ENCODE results near the gene IL20RB.
"Not testable (repeated sequence)": the region's sequence is repeated elsewhere in the genome, so short reads cannot be mapped to it uniquely, and the experiment has no call there.

Gene IL20RB

DNA sequence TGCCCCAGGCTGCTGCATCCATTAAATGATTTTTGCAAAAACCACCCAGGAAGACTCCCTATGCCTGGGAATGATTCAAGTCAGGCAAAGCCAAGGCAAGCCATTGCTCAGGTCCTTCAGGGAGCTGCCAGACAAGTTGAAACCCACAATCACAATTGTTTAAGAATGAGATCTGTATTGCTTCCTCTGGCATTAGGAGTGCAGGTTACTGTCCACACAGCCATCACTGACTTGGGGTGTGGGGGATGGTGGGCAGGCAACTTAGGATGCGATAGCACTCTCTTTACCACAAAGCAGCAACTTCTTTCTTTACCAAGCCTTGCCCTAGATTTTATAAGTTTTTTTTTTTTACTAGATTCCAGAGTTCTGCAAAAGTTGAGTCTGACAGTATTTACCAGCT, 15.0 kb upstream of the IL20RB start:
- no peak overlapping the region for H3K27ac ChIP-seq
- DNase-seq (ENCODE audit: low read depth, low spot score): no peak

DNA sequence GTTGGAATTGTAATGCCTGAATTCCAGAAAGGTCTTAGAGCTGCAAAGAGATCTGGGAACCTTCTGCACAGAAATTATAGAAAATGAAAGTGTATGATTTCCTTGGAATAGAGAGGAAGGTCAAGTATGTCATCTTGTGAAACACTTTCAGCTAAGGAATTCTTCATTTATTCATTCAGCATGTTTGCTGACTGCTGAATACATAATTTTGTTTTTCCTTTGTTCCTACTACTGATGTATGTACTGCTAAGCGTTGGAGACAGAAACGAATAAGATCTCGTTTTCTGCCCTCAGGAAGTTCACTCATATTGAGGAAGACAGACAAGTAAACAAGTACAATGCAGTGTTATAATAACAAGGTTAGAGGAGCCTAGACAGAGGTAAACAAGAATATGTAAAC, 14.3 kb upstream of the IL20RB start:
- no peak for DNase-seq (ENCODE audit: low read depth, low spot score)
- no peak overlapping the region for H3K27ac ChIP-seq

DNA sequence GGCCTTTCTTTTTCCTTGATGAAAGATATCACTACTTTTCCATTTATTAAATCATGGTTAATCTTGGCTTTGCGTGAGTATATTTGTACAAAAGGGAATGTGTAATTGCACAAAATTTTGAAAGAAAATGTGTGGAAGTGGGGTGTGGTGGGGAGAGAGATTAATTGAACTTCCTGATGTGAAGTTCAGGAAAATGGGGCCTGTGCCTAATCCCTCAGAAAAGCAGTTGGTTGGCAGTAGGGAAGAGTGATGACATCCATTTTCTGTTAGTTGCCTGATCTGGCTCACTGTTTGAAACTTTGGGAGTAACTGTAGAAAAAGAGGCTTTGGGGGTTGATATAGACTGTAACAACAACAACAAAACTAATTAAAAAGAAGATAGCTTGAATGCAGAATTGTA, 10.8 kb upstream of the IL20RB start:
- no peak for DNase-seq (ENCODE audit: low read depth, low spot score)
- H3K27ac ChIP-seq: no peak overlapping the region

DNA sequence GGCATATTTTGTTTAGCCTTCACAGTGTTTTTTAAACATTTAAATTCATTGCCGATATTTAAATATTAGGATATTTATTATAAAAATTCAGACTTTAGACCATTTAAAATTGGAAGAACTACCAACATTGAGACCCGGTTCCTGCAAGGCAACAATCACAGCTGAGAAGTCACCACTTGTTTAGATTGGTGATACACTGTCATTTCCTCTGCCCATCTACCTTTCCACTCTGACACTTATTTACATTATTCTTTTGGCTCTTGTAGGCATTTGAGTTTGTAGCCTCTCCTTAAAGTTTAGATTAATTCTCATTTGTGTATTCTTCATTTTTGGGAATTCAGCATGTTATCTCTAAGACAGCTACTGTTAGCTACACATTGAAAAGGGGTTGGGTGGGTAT, 10.3 kb upstream of the IL20RB start:
- no peak overlapping the region for H3K27ac ChIP-seq

DNA sequence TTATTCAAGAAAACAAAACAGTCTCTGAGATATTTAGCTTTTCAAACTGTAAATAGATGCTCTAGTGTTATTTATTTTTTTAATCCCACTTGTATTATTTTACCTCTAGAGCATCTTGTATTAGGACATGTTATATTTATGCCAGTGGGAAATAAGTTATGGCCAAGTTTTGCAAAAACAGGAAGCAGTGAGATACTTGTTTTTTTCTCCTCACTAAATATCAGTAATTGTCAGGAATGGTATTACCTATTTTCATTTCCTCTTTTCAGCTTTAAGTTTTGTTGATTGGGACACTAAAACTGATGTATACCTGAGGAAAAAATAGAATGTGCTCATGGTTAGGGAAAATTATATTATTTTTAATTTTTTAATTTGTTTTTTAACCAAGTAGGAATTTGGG, 8.6 kb upstream of the IL20RB start:
- no peak for DNase-seq (ENCODE audit: low read depth, low spot score)
- H3K27ac ChIP-seq: no peak overlapping the region

More for the DNA sequence above, 10.3 kb upstream of the IL20RB start:
- DNase-seq (ENCODE audit: low read depth, low spot score): no peak

DNA sequence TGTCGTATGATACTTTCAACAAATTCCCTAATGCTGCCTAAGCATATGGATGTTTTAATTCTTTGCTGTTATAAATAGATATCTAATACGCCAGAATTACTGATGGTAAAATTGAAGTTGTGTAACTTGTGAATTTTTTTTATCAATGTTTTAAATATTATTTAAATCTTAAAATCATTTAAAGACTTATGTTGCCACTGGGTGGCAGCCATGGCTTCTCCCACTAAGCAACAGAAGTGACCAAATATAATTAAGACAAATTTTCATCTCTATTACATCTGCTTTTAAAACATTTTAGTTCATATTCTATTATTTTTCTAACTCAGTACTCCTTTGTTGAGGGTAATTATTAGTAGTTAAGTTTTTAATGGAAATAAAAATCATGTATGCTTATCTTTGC, 8.1 kb upstream of the IL20RB start:
- peak overlapping the region; percentile 98 for H3K27ac ChIP-seq
- DNase-seq (ENCODE audit: low read depth, low spot score): no peak

DNA sequence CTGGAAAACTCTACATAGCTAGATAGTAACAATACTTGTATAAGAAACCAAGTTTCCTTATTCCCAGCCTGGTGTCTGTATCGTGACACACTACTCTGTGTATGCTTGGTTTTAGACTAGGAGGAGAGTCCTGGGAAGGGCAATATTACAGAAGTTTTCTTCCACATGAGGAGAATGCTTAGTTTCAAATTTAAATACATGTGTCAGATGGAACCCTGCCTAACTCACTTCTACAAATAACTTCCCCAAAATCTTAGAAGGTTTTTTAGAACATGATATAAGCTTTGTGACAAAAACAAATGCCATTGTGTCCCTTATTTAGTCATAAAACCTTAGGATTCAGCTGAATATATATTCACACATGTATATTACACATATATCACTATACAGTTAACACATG, 7.2 kb upstream of the IL20RB start:
- H3K27ac ChIP-seq: peak overlapping the region; percentile 98

DNA sequence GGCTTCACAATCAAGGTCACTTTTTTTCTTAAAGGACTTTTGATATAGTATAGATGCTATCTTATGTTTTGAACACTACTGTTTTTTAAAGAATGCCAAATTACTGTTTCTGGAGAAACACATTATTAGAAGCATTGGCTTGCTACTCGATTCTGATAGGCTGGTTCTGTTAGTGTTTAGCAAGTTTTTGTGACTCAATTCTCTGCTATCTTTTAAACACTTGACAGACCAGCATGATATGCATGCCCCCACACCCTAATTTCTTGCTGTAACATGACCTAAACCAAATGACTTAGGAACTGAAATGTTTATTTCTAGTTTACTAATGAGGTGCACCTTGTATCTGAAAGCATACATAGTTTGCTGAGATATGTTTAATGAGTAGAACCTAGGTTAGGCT, 5.5 kb upstream of the IL20RB start:
- peak overlapping the region; percentile 98 for H3K27ac ChIP-seq
- peak; percentile 70 for DNase-seq (ENCODE audit: low read depth, low spot score)

More for the DNA sequence above, 7.2 kb upstream of the IL20RB start:
- no peak for DNase-seq (ENCODE audit: low read depth, low spot score)

DNA sequence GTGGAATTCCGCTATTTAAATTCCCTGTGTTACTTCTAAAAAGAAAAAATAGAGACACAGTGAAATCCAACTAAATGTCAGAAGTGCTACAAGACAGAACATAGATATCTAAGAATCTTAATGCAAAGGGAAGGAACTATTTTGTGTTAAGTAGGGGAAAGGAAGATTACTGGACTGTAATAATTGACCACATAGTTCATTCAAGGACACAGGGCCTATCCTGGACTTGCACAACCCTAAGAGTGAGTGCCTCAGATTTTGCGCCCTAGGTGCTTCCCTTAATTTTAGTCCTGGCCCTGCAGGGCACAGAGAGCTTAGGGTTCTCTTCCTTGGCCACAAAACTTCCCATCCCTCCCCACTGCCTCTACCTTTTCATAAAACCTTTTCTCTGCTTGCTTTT, 3.5 kb upstream of the IL20RB start:
- DNase-seq (ENCODE audit: low read depth, low spot score): no peak
- peak overlapping the region; percentile 98 for H3K27ac ChIP-seq

DNA sequence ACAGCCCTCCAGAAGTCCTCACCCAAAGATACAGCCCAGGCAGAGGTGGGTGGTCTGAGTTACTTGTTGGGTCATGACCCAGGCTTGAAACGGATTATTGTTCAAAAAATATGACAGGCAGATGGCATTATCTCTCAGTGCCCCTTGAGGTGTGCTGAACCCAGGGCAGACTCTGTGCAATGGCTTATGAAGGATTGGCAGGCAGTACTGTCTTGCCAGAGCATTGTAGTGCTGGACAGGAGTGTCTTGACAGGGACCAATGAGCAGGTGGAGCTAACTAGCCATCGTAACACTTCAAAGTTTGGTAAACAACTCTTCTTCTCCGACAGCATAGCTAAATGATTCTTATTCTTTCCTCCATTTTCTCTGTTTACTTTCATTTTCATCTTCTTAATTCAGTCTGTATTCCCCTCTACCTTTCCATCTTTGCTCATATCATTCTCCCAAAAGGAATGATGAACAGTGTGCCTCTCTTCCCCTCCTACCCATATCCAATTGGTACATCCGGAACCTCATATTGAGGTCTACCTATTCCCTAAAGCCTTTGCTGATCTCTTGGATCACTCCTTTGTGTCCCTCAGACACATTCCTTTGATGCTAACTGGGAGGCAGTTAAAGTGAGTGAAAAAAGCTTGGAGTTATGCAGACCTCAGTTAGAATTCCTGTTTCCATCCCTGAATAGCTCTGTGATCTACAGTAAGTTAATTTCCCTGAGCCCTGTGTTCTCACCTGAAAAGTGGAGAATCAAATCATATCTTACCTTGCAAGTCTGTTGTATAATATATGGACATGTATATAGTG, 2.6 kb upstream of the IL20RB start:
- DNase-seq (ENCODE audit: low read depth, low spot score): no peak
- peak overlapping the region; percentile 98 for H3K27ac ChIP-seq

DNA sequence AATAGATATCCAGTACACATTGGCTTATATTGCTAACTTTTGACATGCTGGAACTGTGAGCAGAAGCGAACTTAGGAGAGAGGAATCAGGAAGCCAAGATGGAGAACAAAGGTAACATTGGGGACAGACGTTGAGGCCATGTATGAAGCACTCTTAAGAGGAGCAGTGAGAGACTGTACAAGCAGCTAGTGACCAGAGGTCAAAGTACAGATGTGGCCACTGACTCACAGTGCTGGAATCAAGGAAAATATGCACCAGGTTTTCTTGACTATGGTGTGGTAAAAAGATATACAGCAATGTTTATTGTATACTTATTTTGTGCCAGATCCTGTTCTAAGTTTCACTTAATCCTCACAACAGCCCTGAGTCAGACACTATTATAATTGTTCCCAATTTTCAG, 2.0 kb upstream of the IL20RB start:
- peak; percentile 26 for DNase-seq (ENCODE audit: low read depth, low spot score)
- peak overlapping the region; percentile 98 for H3K27ac ChIP-seq

DNA sequence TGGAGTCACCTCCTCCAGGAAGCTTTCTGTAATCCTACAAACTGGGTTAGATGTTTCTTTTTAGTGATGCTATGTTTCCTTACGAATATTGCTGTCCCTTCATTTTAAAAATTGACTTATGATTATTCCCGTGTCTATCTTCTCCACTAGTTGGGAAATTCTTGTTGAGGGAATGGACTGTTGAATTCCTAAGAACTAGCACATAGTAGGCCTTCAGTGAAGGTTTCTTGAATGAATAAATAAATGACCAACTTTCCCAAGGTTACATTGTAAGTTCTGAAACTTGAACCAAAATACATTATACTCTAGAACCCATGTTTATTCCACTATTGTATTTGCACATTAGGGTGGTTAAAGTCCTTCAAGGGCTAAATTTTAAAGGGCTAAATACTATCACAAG, 812 bp upstream of the IL20RB start:
- H3K27ac ChIP-seq: peak overlapping the region; percentile 98
- no peak for DNase-seq (ENCODE audit: low read depth, low spot score)

DNA sequence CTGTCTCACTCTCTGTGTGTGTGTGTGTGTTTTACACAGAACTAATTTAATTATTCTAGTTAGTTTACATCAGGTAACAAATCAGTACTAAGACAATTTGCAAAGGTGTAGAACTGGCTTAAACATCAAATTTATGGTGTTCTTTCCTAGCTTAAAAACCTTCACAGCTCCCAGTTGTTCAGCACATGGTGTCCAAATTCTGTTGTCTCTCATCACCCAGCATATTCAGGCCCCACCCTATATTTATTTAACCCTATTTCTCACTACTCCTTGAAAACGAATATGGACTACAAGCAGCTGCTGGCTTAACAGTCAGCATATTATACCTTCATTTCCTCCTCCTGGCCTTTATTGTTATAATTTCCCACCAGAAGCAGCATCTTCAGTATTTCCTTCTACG, 1.2 kb downstream of the IL20RB start:
- peak overlapping the region; percentile 98 for H3K27ac ChIP-seq

DNA sequence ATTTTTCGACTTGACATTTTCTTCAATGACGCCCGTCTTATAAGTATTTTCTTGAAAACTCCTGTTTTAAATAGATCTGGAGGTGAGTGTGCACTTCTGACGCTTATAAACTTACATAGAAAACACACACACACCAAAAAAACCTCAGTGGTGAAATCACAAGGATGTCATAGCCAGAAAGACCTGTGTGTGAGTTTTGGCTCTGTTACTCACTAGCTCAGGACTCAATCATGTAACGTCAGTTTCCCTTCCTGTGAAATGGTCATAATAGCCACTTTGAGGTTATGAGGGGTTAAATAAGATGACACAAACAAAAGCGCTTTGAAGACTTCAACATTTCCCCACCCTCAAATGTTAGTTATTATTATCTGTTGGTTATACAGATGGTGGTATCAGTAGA, 1.8 kb downstream of the IL20RB start:
- H3K27ac ChIP-seq: peak overlapping the region; percentile 98
- no peak for DNase-seq (ENCODE audit: low read depth, low spot score)

More for the DNA sequence above, 1.2 kb downstream of the IL20RB start:
- no peak for DNase-seq (ENCODE audit: low read depth, low spot score)

DNA sequence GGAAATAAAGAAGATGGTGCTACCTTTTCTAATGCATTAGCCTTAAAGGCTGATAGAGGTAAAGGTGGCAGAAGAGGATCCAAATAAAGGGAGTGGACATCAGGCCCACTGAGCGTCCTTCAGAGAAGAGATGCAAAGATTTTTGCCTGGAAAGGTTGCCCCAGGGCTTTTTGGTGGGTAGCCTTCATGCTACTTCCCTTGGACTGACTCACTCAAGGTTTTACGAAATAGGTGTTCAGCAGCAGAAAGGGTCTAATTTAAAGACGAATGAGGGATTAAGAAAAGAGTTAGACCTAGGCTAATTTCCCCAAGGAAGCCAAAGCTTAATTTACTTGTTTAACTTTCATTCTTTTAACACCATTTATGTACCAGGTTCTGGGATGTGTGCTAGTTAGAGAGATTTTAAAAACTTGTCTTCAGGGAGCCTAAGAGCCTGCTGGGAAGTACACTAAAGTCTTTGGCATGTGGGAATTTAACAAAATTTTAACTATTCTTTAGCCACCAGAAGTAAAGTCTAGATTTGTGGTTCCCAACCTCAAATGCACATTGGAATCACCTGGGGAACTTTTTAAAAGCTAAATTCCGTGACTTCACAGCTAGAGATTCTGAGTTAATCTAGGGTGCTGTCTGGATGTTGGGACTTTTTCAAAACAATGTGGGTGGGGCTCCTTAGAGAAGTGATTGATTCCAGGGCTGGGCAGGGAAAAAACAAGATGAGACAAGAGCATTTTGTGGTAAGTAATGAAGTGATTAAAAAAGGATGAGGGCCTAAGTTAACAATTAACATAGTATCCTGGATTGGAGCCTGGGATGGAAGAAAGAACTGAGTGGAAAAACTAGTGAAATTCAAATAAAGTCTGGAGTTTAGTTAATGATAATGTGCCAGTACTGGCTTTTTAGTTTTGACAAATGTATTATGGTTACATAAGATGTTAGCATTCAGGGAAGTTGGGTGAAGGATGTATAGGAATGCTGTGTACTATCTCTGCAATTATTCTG, 3.4 kb downstream of the IL20RB start:
- peak overlapping the region; percentile 98 for H3K27ac ChIP-seq
- DNase-seq (ENCODE audit: low read depth, low spot score): peak; percentile 37

DNA sequence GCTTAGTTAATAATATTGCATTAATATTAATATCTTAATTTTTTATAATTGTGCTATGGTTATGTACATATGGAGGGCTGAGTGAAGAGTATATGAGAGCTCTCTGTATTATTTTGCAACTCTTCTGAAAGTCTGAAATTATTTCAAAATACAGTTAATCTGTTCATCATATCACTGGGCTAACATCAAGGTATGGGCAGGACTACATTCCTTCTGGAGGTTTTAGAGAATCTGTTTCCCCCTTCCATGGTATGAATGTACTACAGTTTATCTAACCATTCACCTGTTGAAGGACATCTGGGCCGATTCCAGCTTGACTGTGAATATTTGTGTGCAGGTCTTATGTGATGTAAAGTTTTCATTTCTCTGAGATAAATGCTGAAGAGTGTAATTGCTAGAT, 5.1 kb downstream of the IL20RB start:
- peak overlapping the region; percentile 98 for H3K27ac ChIP-seq
- DNase-seq (ENCODE audit: low read depth, low spot score): no peak

DNA sequence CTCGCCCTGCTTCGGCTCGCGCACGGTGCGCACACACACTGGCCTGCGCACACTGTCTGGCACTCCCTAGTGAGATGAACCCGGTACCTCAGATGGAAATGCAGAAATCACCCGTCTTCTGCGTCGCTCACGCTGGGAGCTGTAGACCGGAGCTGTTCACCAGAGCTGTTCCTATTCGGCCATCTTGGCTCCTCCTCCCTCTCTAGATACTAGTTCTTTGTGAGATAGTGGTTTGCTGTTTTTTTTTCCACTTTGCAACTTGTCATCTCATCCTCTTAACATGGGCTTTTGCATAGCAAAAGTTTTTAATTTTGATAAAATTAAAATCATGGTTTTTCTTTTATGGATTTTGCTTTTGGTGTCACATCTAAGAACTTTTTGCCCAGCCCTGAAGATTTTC, 11.8 kb downstream of the IL20RB start:
- not testable (repeated sequence) for DNase-seq (ENCODE audit: low read depth, low spot score); H3K27ac ChIP-seq

DNA sequence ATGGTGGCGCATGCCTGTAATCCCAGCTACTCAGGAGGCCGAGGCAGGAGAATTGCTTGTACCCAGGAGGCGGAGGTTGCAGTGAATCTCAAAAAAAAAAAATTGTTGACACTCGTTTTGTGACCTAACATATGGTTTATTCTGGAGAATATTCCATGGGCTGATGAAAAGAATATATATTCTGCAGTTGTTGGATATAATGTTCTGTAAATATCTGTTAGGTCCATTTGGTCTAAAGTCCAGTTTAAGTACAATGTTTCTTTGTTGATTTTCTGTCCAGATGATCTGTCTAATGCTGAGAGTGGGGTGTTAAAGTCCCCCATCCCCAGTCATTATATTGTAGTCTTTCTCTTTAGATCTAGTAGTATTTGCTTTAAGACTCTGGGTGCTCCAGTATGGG, 15.6 kb downstream of the IL20RB start:
- DNase-seq (ENCODE audit: low read depth, low spot score): no peak
- no peak overlapping the region for H3K27ac ChIP-seq

DNA sequence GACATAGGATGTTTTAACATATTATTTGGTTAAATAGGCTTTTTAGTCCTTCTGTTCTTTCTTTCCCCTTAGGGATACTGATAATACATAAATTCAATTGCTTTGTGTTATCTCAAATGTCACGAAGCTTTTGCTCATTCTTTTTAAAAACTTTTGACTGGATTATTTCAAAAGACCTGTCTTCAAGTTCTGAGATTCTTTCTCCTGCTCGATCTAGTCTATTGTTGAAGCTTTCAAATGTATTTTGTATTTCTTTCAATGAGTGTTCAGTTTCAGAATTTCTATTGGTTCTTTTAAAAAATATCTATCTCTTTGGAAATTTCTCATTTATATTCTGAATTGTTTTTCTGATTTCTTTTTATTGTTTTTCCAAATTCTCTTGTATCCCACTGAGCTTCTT, 16.9 kb downstream of the IL20RB start:
- DNase-seq (ENCODE audit: low read depth, low spot score): no peak
- no peak overlapping the region for H3K27ac ChIP-seq

DNA sequence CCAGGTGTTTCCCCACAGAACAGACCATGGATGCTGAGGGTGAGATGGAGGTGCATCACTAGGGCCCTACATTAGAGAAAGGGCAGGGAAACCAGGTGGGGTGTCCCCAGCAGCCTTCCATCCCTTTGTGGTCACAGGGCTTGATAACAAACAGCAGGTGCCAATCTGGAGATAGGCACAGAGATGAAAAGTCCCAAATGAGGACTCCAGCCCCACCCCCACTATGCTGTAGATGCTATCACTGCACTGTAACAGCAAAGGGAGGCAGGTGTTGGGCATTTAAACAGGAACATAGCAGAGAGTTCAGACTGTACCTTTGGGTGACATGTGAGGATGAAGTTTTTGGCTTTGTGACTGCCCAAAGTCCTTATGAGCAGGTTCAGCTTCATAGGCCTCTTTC, 21.4 kb downstream of the IL20RB start:
- no peak for DNase-seq (ENCODE audit: low read depth, low spot score)

DNA sequence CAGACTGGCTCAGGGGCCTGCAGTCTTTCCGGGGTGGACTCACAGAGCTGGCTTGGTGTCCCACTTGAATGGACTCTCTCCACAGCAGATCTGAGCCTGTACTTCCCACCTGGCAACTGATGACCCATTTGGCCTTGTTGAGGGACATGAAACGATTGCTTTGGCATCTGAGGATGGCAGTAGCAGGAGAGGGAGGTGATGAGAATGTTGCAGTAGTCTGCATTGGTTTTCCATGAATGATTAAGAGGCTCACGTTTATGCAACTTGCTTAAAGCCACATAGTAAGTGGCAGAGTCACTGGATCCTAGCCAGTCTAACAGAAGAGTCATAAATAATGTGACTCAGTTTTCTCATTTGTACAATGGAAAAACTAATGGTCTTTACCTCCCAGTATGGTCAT, 21.9 kb downstream of the IL20RB start:
- no peak for DNase-seq (ENCODE audit: low read depth, low spot score)

More for the DNA sequence above, 21.4 kb downstream of the IL20RB start:
- peak overlapping the region; percentile 33 for H3K27ac ChIP-seq

More for the DNA sequence above, 21.9 kb downstream of the IL20RB start:
- peak overlapping the region; percentile 33 for H3K27ac ChIP-seq
